OCI-LY1 (cell line): ENCODE measurements around the gene PCED1B.

ENCODE experiments used
- EZH2 ChIP-seq: fragments of 200-600 bp; sonication (generic), shearing (Covaris generic); IDR thresholded peaks from 2 replicates; pipeline ENCODE4 v1.8.0; 2017; ENCODE audit warnings: borderline replicate concordance, mixed run types, mild to moderate bottlenecking, antibody characterized with exemption, low read length, moderate library complexity, mixed read lengths
- TF ChIP-seq, protein P1 (sequence below): fragments of 200-600 bp; sonication (generic), shearing (Covaris generic); IDR thresholded peaks from 2 replicates; pipeline ENCODE4 v1.5.1; 2017; ENCODE audit warnings: mild to moderate bottlenecking, antibody characterized with exemption, low read length, moderate library complexity, mixed read lengths

DNA sequence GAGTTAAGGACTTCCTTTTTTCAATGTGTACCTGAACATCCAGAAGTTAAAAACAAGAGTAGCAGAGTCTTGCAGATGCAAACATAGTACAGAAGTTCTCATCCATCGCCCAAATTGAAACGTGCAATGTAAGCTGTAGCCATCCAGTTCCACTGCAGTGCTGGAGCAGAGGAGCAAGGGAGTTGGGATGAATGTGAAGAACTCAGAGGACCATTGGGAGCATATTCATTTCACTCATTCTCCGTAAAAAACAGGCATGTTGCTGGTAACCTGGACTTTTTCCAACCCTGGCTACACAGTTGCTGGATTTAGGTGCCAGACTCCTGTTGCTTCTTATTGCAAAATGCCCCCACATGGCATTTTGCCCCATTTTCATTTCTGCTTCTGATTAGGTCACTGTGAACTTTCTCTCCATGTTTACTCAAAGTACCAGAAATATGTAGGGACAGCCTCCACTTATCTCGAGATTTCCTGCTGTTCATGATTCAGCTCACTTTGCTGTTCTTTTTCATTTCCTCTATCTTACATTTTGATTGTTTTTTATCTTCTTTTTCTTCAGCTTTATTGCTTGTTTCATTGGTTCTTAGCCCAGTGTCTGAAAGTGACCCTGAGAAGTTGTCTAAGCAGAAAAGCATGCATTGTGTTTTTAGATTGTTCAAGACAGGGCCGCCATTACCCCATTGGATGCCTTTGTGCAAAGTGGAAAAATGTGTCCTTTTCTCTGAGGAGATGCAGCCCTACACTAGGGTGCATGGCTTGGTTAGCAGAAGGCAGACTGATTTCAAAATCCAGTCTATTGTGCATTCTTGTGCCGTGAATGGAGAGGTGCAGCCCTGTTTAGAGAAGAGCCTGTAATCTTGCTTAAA lies 109.4 kb downstream of the PCED1B start:
- no peak for TF ChIP-seq EZH2
- TF ChIP-seq, protein P1, sequence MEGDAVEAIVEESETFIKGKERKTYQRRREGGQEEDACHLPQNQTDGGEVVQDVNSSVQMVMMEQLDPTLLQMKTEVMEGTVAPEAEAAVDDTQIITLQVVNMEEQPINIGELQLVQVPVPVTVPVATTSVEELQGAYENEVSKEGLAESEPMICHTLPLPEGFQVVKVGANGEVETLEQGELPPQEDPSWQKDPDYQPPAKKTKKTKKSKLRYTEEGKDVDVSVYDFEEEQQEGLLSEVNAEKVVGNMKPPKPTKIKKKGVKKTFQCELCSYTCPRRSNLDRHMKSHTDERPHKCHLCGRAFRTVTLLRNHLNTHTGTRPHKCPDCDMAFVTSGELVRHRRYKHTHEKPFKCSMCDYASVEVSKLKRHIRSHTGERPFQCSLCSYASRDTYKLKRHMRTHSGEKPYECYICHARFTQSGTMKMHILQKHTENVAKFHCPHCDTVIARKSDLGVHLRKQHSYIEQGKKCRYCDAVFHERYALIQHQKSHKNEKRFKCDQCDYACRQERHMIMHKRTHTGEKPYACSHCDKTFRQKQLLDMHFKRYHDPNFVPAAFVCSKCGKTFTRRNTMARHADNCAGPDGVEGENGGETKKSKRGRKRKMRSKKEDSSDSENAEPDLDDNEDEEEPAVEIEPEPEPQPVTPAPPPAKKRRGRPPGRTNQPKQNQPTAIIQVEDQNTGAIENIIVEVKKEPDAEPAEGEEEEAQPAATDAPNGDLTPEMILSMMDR, result no peak
